DND-41 (cell line): ENCODE measurements around the gene SRCAP.

Source experiments
- EZH2 ChIP-seq: IDR thresholded peaks from 3 replicates; pipeline ENCODE4 v1.6.1; 2012; ENCODE audit warnings: borderline replicate concordance, low read depth, mild to moderate bottlenecking, moderate library complexity, low read length, inconsistent platforms; ENCODE audit not compliant: severe bottlenecking
- TF ChIP-seq, protein P1 (sequence below): IDR thresholded peaks from 2 replicates; pipeline ENCODE4 v1.5.1; 2012; ENCODE audit warnings: borderline replicate concordance, low read length, moderate library complexity, mild to moderate bottlenecking; ENCODE audit not compliant: poor library complexity, severe bottlenecking; ENCODE audit errors: extremely low read depth

DNA sequence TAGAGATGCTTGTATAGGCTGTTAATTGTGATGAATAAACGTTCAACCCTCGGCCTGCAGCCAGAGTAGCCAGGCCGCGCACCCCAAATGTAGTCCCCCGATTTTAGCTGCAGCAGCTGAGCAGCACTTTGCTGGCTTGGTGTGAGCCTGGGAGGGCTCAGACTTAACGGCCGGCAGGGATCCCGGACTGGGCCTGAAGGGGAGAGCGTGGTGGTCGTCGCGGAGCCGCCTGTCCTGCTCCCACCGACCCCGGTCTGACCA is 76.1 kb downstream of the SRCAP start:
- TF ChIP-seq, protein P1, sequence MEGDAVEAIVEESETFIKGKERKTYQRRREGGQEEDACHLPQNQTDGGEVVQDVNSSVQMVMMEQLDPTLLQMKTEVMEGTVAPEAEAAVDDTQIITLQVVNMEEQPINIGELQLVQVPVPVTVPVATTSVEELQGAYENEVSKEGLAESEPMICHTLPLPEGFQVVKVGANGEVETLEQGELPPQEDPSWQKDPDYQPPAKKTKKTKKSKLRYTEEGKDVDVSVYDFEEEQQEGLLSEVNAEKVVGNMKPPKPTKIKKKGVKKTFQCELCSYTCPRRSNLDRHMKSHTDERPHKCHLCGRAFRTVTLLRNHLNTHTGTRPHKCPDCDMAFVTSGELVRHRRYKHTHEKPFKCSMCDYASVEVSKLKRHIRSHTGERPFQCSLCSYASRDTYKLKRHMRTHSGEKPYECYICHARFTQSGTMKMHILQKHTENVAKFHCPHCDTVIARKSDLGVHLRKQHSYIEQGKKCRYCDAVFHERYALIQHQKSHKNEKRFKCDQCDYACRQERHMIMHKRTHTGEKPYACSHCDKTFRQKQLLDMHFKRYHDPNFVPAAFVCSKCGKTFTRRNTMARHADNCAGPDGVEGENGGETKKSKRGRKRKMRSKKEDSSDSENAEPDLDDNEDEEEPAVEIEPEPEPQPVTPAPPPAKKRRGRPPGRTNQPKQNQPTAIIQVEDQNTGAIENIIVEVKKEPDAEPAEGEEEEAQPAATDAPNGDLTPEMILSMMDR: no peak
- TF ChIP-seq EZH2: no peak
